HG03571 (cell line): ENCODE results near the gene PIM2.

Source experiments
- ATAC-seq: cut with Tn5 transposase; IDR thresholded peaks from one replicate; pipeline ENCODE4 v1.9.1; 2021; ENCODE audit not compliant: unreplicated experiment

The PIM2 gene

GRCh38 chrX:48936429-48937053 is 17.7 kb upstream of the PIM2 start:
- peak; percentile 3 for ATAC-seq

DNA sequence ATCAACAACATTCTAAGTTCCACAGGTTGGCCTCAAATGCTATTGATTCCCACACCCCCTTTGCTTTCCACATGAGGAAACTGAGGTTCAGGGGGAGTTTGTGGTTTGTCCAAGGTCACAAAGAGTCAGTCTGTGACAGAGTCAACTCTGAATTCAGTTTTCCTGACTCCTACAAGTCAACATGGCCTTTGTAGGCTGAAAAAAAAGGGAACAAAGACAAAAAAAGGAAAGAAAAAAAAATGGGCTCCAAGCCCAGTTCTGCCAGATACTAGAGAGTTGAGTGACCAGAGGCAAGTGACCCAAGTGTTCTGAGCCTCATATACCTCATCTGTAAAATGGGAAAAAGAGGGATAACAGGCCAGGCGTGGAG is 16.5 kb upstream of the PIM2 start:
- no peak for ATAC-seq

DNA sequence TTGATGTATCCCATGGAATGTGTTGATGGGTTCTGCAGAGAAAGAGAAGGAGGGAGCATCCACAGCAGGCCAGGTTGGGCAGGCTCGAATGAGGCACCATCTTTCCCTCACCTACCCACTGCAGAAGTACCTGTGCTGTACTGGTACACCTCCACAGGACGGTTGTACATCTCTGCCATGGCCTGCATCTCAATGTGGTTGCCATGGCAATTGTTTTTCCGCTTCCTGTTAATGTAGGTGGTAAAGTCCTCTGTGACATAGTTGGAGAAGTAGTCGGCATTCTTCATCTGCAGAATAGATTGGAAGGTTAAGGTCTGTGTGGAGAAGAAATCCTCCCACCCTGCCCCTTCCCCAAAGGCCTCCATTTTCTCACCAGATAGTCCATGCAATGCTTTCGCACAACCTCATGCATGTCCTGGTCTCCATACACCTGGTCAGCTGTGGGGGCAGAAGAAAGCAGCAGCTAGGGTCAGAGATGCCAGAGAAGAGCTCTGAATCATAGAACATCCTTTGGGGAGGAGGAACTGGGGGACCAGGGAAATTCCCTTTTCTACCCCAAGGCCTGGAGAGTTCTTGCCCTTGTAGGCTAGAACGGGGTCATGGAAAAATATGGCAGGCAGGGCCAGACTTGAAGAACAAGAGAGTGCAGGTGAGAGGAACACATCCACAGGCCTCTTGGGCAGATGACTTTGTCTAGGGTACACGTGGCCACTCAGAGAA is 15.9 kb upstream of the PIM2 start:
- ATAC-seq = no peak

- ATAC-seq = no peak
Observed at GRCh38 chrX:48933757-48934156, 14.9 kb upstream of the PIM2 start.

GRCh38 chrX:48927736-48928382 is 9.0 kb upstream of the PIM2 start:
- no peak for ATAC-seq

DNA sequence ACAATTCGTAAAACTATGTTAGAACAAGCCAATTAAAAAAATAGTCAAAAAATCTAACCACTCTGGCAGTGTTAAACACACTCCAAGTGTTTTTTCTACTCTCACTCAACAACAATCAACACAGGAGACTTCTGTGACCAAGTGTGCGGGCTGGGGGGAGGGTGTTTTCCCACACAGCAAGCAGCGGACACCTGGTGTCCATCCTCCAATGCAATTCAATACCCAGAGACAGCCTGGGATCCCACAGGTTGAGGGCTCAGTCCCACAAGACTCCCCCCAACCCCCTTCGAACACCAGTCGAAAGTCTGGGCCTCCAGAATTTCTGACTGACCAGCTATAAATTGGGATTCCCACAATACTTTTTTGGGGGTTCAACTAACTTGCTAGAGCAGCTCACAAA is 8.3 kb upstream of the PIM2 start:
- ATAC-seq = no peak

GRCh38 chrX:48924270-48924669 is 5.4 kb upstream of the PIM2 start:
- no peak for ATAC-seq

- ATAC-seq = no peak
Observed at GRCh38 chrX:48923771-48924170, 4.9 kb upstream of the PIM2 start.

- no peak for ATAC-seq
Observed at GRCh38 chrX:48920718-48921104, 1.9 kb upstream of the PIM2 start.

DNA sequence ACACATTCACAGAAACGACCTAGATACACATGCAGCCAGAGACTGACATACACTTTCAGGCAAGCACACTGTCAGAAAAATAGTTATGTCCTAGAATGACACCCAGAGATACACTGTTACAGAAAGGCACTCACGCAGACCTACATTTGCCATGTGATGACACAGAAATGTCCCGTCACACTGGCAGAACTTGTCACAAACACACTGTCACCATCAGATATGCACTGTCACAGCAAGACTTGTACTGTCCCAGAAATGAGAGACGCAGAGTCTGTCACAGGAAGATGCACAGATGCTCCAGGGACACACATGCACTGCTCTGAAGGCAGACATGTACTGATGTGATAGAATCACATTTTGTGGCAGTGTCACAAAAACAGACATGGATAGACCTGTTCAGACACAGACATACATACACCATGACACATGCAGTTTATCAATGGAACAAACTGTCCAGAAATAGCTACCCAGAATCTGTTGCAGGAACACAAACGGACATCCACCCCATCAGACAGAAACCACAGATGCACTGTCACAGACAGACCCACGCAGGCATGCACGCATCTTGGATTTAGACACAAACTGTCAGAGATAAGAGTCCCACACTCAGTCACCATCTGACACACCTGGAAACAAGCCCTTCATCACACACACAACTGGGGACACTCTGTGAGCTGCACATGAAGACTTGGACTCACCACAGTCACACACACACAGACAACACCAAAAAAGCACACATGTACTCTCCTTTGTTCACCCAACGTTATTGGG is 1.3 kb upstream of the PIM2 start:
- ATAC-seq = no peak

DNA sequence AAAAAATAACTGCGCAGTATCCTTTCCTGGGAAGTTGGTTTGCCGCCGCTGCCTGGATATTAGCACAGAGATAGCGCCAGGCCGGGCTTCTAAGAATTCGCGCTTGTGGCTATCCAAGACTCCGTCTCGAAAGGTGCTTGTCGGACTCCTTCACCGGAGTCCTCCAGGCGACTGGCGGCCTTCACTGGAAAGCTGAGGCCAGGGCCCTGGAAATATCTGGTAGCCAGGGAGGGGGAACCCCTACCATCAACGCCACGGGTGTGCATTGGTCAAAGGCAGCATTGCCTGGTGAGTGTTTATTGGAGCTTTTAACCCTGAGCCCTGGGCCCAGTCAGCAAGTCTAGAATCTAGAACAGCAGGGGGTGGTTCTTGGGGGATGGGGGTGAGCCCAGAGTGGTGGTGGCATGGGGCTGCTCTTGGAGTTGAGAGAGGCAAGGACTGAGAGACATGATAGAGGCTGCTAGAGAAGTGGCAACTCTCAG is 577 bp upstream of the PIM2 start:
- peak; percentile 3 for ATAC-seq

- no peak for ATAC-seq
Observed at GRCh38 chrX:48918301-48918642, 552 bp downstream of the PIM2 start.

DNA sequence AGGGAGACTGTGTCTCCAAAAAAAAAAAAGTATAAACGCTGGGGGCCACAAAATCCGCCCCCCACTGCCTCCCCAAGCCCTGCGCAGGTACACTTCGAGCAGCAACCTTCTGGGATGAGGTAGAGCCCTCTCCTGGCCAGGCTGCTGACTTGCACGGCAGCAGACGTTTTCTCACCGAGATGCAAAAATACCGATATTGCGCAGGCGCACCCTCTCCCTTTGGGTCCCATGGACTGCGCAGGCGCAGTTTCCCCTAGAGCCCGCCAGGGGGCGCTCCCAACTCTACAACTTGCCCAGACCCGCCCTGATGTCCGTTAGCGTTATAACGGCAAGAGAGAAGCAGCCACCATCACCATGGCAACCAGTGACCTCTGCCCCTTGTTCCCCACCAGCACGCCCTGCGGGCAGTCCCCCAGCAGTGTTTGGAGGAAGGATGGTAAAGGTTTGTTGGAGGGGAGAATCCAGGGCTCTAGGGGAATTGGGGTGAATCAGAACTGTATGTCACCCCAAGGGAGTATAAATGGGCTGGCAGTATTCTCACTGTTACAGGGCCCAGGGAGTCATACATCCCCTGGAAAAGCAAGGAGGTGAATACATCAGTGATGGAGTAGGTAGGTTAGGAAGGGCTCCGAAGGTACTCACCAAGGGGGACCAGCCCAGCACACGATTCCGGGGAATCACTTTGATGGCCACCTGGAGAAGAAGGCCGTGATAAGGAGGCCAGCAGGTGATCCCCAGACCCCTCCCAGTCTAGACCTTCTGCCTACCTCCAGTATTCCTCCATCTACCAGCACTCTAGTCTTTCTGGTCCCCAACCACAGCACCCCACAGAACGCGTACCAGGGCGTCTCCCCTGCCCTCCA is 1.5 kb downstream of the PIM2 start:
- ATAC-seq = peak; percentile 35

DNA sequence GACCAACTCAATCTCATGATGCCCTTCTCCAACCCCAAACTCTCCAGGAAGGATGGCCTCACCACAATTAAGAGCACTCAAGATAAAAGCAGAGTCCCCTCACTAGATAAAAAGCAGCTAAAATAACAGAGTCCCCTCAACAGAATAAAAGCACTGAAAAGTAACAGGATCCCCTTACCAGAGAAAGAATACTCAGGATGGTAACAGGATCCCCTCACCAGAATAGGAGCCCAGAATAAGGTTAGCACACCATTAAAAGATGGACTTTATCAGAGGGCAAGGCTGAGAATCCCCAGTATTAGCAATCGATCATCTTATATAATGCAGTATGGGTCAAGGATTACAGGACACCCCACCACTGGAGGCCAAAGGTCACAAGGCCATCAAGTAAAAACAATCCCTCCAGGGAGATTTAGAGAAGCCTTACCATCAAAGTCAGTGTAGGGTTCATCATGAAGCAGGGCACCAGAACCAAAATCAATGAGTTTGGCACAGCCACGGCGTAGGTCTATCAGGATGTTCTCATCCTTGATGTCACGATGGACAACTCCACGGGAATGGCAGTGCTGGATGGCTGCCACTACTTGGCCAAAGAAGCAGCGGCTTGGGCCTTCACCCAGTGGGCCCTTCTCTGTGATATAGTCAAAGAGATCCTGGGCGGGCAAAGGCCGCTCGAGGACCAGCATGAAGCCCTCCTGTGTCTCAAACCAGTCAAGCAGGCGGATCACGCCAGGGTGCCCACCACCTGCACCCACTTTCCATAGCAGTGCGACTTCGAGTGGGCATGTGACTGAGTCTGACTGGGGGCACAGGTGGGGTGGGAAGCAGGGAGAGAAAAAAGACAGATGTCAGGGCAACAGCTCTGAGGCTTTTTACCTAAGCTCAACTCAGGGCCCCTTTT is 4.0 kb downstream of the PIM2 start:
- ATAC-seq = no peak

GRCh38 chrX:48913605-48914366 is 5.0 kb downstream of the PIM2 start:
- no peak for ATAC-seq

DNA sequence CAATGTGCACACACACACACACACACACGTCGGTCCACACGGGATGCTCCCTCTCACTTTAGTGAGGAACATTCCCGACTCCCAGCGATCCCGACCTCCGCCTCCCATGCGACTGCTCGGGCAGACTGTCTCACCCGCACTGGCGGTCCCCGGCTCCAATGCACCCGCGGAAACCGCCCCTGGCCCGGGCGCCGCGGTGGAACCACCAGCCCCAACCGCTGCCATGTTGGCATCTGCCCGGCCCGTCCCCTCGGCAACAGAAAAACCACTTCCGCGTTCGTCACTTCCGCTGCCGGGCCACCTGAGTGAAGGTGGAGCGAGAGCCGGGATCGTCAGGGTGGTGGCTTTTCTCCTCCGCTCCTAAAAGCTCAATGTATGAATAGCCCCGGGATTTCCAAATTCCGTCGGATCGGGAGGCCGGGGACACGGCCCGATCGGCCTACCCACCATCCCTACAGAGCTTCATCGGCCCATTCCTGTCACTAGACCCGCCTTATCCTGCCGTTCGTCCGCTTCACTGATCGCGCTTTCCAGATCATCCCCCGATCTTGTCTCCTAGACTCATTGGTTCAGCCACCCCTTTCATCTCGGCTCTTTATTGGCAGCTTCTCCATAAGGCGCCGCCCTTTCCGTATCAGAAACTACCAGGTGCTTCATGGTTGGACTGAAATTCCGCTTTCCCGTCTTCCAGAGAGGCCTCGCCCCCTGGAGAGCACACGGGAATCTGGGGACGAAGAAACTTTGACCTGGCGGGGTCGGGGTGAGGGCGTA is 7.2 kb downstream of the PIM2 start, which contains the start of gene SLC35A2:
Gene SLC35A2, minus strand, starts transcription at position 235 of the 771 bp plus-strand sequence. Its CDS starts 10 bp downstream, at position 225.
- peak; percentile 70 for ATAC-seq

GRCh38 chrX:48910926-48911411 is 7.9 kb downstream of the PIM2 start:
- ATAC-seq = no peak
